AG04449 (cell line): ENCODE measurements around the gene ALOX12B.
A peak's percentile ranks its signal among the peaks of the same experiment; 100 is the strongest.
"Not testable (repeated sequence)": the region's sequence is repeated elsewhere in the genome, so short reads cannot be mapped to it uniquely, and the experiment has no call there.

Experiments used
- CTCF ChIA-PET: fragments of 350-600 bp; formaldehyde crosslinking; extraction: SDS; loops from one replicate; lab custom pipeline; 2021; ENCODE audit warnings: antibody characterized with exemption; lab: Yijun Ruan, JAX
- POLR2A ChIA-PET: fragments of 400-600, 350-600 bp; formaldehyde crosslinking; extraction: SDS; loops from one replicate; lab custom pipeline; 2020; ENCODE audit warnings: antibody characterized with exemption, inconsistent platforms; lab: Yijun Ruan, JAX
- DNase-seq: peaks from one replicate; pipeline ENCODE4 v3.0.0-alpha.2; 2010; ENCODE audit warnings: low read depth, low spot score
- H3K4me3 ChIP-seq: 2 replicates; pipeline ENCODE4 v1.5.1; 2011; ENCODE audit warnings: low read depth, mild to moderate bottlenecking, control low read depth, low read length
- TF ChIP-seq, protein P1 (sequence below): IDR thresholded peaks from one replicate; pipeline ENCODE4 v1.5.1; 2011; ENCODE audit warnings: mild to moderate bottlenecking, moderate library complexity, low read length, control low read depth, inconsistent platforms; ENCODE audit not compliant: insufficient read depth; ENCODE audit errors: missing control alignments

Gene ALOX12B

DNA sequence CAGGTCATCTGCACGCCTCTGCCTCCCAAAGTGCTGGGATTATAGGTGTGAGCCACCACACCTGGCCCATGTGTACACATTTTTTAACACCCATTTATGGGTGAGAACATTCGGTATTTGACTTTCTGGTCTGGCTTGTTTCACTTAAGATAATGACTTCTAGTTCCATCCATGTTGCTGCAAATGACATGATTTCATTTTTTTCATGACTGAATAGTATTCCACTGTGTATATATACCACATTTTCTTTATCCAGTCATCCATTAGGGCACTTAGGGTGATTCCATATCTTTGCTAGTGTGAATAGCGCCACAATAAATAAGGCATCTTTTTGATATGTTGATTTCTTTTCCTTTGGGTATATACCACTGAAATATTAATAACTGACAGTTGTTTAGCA, 5.6 kb downstream of the ALOX12B start:
- TF ChIP-seq, protein P1, sequence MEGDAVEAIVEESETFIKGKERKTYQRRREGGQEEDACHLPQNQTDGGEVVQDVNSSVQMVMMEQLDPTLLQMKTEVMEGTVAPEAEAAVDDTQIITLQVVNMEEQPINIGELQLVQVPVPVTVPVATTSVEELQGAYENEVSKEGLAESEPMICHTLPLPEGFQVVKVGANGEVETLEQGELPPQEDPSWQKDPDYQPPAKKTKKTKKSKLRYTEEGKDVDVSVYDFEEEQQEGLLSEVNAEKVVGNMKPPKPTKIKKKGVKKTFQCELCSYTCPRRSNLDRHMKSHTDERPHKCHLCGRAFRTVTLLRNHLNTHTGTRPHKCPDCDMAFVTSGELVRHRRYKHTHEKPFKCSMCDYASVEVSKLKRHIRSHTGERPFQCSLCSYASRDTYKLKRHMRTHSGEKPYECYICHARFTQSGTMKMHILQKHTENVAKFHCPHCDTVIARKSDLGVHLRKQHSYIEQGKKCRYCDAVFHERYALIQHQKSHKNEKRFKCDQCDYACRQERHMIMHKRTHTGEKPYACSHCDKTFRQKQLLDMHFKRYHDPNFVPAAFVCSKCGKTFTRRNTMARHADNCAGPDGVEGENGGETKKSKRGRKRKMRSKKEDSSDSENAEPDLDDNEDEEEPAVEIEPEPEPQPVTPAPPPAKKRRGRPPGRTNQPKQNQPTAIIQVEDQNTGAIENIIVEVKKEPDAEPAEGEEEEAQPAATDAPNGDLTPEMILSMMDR = no peak
- no peak overlapping the region for H3K4me3 ChIP-seq
- ChIA-PET CTCF (interaction anchor here (1.3 to 17.0 kb wide), 8 partner anchors 8 to 41 kb away, joined by 3 to 216 read pairs (median 26); partner anchors contain the start of gene ALOXE3), POLR2A (no interaction called here)
- DNase-seq = no peak

GRCh38 chr17:8080799-8081219, 6.7 kb downstream of the ALOX12B start:
- ChIA-PET CTCF (interaction anchor here (1.0 to 17.0 kb wide), 7 partner anchors 9 to 89 kb away, joined by 3 to 216 read pairs (median 132); partner anchors contain the start of genes ALOX12B and ALOXE3), POLR2A (no interaction called here)
- TF ChIP-seq, protein P1 = no peak
- no peak for DNase-seq
- H3K4me3 ChIP-seq = no peak overlapping the region

GRCh38 chr17:8080208-8080798, 7.2 kb downstream of the ALOX12B start:
- POLR2A ChIA-PET = no interaction called here
- TF ChIP-seq, protein P1 = no peak
- no peak overlapping the region for H3K4me3 ChIP-seq
- no peak for DNase-seq
- CTCF ChIA-PET = interaction anchor here (1.0 to 17.0 kb wide), 9 partner anchors 10 to 89 kb away, joined by 3 to 216 read pairs (median 26); partner anchors contain the start of genes ALOX12B and ALOXE3

DNA sequence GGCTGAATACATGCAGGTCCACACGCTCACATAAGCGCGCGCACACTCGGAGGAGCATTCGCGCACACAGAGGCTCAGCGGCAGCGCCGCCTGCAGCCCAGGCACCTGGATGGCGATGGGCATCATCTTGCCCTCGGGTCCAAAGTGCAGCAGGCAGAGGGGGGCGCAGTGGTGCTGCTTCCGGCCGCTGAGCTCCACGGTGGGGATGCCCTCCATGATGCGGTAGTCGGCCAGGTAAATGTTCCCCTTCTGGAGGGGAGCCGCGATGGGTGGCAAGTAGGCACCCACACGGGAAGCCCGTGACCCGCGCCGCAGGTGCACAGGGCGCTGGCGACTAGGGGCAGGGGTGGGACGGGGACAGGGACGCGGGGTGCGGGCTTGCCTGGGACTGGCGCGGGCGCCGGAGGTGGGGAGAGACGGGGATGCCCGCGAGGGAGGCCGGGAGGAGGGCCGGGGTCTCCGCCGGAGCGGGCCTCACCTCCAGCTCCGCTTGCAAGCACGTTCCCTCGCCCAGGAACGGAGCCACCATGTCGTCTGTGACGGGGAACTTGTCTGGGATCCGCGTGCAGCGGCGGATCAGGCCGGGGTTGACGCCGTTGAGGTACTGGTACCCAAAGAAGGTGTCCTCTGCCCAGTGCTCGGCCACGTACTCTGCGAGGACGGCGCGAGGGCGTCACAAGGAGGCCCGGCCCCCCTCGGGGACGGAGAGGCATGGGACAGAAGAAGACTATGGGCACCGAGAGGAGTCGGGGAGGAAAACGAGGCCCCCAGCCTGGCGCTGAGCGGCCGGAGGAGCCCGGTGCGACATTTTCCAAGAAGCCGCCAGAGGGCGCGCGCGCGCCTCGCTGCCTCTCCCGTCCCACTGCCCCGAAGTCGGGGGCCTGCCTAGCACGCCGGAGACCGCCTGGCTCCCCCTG, 8.0 kb downstream of the ALOX12B start:
- CTCF ChIA-PET = interaction anchor here (0.6 to 17.0 kb wide), 14 partner anchors 10 to 298 kb away, joined by 3 to 216 read pairs (median 3); partner anchors contain the start of genes ALOX12B, ALOXE3 and AURKB
- DNase-seq = no peak
- H3K4me3 ChIP-seq = peak overlapping the region; percentile 55
- TF ChIP-seq, protein P1 = peak; percentile 88
- POLR2A ChIA-PET = interaction anchor here (0.7 kb wide), 1 partner anchor 12 kb away, joined by 3 read pairs; no protein-coding TSS in a partner anchor

- H3K4me3 ChIP-seq, POLR2A ChIA-PET, DNase-seq: not testable (repeated sequence)
- CTCF ChIA-PET = interaction anchor here (1.3 to 17.0 kb wide), 6 partner anchors 8 to 39 kb away, joined by 3 to 216 read pairs (median 148); partner anchors contain the start of genes ALOX12B and ALOXE3
These were observed 9.6 kb downstream of the ALOX12B start for GRCh38 chr17:8077939-8078338.

DNA sequence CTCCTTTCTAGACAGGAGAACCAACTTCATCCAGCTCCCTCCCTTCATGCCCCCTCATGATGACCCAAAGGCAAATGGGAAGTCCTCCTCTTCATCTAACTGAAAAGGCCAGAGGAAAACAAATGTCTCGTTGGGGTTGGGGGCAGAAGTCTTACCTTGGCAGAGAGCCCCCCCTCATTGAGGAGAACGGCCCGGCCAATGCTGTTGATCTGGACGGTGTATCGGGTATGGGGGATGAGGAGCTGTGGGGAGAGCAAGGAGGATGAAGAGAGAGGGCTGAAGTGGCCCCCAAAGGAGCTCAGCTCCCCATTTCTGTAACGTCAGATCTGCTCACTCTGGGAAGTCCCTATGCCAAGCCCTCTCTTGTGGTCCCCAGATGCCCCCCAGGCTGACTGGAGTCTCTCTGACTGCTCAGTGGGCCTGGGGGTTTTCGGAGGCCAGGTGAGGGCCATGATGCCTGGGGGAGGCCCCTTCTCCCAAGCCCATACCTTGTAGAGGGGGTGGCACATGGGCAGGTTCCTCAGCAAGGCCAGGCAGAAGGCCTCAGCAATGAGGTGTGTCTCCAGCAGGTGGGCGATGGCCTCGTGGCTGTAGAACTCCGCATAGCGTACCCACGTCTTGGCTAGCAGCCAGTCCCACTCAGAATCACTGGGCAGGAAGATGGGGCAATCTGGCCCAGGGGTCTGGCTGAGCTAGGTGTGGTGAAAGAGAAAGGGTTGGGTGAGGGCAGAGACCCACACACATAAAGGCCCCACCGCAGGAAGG, 10.8 kb downstream of the ALOX12B start:
- no peak overlapping the region for H3K4me3 ChIP-seq
- TF ChIP-seq, protein P1 = no peak
- ChIA-PET POLR2A (no interaction called here), CTCF (interaction anchor here (1.2 to 12.4 kb wide), 7 partner anchors 7 to 224 kb away, joined by 3 to 233 read pairs (median 132); partner anchors contain the start of genes ALOX12B and ALOXE3)
- no peak for DNase-seq
